Mononuclear cell (primary cell): ENCODE measurements around the gene NUFIP2. TPM values are rescaled to one million over a fixed set of nuclear protein-coding genes. Genes with fewer than 3 reads are reported as not detected.
"Not testable (repeated sequence)": the region's sequence is repeated elsewhere in the genome, so short reads cannot be mapped to it uniquely, and the experiment has no call there.

Experiments
- H3K27me3 ChIP-seq: 2 replicates; pipeline ENCODE4 v1.6.0; 2011; ENCODE audit warnings: low read length, control low read depth; ENCODE audit not compliant: insufficient read depth
- H3K4me1 ChIP-seq: 2 replicates; pipeline ENCODE4 v1.5.1; 2011; ENCODE audit warnings: mild to moderate bottlenecking, low read length, control low read depth; ENCODE audit not compliant: insufficient read depth
- H3K4me3 ChIP-seq: 2 replicates; pipeline ENCODE4 v1.5.1; 2011; ENCODE audit warnings: mild to moderate bottlenecking, low read length, moderate library complexity
- H3K9me3 ChIP-seq: 2 replicates; pipeline ENCODE4 v1.5.1; 2011; ENCODE audit warnings: low read depth, mild to moderate bottlenecking, control low read depth, low read length
- total RNA-seq: library from RNA; depleted of rRNA; stranded (reverse); fragments of >200 nt; gene quantifications from one replicate; pipeline ENCODE4 v1.2.3, GENCODE V29; 2012

The NUFIP2 gene
- total RNA-seq, 1 donor, result 99.6 TPM

- Histone ChIP-seq H3K27me3 (no peaks in the 10 kb centered on the region), H3K9me3 (no peaks in the 10 kb centered on the region), H3K4me1 (peaks cover 41% of the 10 kb centered on the region), H3K4me3 (peak overlapping the region; percentile 96)
Measured at GRCh38 chr17:29292992-29293889, 707 bp downstream of the NUFIP2 start.

DNA sequence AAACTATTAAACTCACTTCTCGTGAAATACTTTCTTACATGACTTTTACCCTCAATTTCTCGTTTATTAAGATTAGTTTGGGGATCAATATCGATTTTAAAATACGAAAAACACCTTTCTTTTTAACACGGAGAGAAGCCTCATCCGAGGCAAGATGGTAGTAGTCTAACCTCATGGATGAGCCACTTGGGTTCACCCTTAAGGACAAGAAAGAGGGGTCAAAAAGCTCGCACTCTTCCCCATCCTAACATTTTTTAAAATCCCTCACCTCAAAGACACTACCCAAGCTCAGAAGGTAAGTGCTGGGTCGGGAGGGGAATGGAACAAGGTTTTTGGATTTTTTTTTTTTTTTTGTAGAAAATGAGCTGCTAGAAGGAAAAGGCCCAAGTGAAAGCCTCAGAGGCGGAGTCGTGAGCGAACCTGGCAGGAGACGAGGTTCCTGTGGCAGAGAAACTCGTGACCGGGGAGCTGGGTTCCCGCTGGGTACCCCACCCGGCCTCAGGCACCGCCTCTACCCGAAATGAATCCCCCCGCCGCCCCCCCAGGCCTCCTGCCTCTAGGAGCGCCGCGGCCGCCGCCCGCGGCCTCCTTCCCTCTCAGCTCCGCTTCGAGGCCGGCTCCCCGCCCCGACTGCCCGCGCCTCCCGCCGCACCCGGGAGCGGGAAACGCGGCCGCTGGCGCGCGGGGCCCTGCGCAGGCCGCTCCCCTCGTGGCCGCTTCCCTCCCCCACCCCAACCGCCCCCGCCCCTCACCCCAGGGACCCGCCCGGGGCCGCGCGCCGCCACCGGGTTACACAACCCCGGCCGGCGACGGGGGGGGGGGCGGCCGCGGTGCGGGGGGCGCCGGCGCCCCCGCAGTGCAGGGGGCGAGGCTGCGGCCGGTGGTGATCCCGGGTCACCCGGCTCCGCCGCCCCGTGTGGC lies 1.6 kb downstream of the NUFIP2 start:
- H3K4me3 ChIP-seq, result peak overlapping the region; percentile 96
- H3K4me1 ChIP-seq, result peaks cover 45% of the 10 kb centered on the region

GRCh38 chr17:29291163-29291752 lies 2.7 kb downstream of the NUFIP2 start:
- H3K4me3 ChIP-seq, result peak overlapping the region; percentile 96
- peaks cover 55% of the 10 kb centered on the region for H3K4me1 ChIP-seq

More for the DNA sequence above, 1.6 kb downstream of the NUFIP2 start:
- no peaks in the 10 kb centered on the region for H3K27me3 ChIP-seq
- no peaks in the 10 kb centered on the region for H3K9me3 ChIP-seq

DNA sequence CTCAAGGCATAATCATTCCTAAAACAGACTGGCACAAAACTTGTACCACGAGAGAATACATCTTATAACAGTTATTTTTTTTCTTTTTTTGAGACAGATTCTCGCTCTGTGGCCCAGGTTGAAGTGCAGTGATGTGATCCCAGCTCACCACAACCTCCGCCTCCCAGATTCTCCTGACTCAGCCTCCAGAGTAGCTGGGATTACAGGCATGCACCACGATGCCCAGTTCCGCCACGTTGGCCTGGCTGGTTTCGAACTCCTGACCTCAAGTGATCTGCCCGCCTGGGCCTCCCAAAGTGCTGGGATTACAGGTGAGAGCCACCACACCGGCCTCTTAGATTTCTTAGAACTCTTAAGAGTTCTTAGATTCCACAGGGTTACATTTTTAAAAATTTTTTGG lies 4.1 kb downstream of the NUFIP2 start:
- H3K27me3 ChIP-seq, result no peaks in the 10 kb centered on the region
- no peak overlapping the region for H3K4me3 ChIP-seq
- no peaks in the 10 kb centered on the region for H3K9me3 ChIP-seq
- H3K4me1 ChIP-seq, result peaks cover 58% of the 10 kb centered on the region

More at GRCh38 chr17:29291163-29291752, 2.7 kb downstream of the NUFIP2 start:
- Histone ChIP-seq H3K27me3 (no peaks in the 10 kb centered on the region), H3K9me3 (no peaks in the 10 kb centered on the region)

DNA sequence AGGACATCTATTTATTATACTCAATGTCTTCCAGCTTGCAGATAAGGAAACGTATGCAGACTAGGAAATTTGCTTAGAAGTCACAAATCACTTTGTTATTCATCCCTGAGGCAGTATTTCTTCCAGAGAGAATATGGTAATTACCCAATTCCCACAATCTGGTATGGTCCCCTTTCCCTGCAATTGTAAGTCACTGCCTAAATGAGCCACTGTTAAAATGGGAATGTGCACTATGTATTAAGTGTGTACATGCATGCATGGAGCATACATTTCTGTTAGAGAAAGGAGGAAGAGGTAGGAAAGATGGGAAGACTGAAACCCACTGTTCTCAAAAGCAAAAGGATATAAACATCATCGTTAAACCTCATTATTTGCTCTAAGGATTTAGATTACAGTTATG lies 10.0 kb downstream of the NUFIP2 start:
- peaks cover 6% of the 10 kb centered on the region for H3K9me3 ChIP-seq
- H3K27me3 ChIP-seq, result no peaks in the 10 kb centered on the region
- no peak overlapping the region for H3K4me3 ChIP-seq
- H3K4me1 ChIP-seq, result peaks cover 47% of the 10 kb centered on the region

DNA sequence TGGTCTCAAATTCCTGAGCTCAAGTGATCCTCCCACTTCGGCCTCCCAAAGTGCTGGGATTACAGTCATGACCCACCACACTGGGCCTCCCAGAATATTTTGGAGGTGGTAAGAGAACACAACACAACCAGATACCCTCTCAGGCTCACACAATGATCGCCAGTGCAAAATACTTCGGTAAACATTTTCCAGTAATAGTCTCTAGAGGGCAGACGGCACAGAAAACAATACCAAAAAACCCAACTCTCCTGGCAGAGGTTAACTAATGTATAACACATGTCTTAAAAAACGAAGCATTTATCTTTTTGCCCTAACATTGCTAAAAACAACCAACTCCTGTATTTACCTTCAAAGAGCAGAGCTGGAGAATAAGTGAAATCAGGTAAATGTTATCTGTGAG lies 10.5 kb downstream of the NUFIP2 start:
- Histone ChIP-seq H3K4me1 (peaks cover 43% of the 10 kb centered on the region), H3K27me3 (no peaks in the 10 kb centered on the region), H3K9me3 (peaks cover 10% of the 10 kb centered on the region), H3K4me3 (no peak overlapping the region)

- no peaks in the 10 kb centered on the region for H3K27me3 ChIP-seq
- H3K4me3 ChIP-seq, result no peak overlapping the region
- peaks cover 10% of the 10 kb centered on the region for H3K9me3 ChIP-seq
- H3K4me1 ChIP-seq, result peaks cover 35% of the 10 kb centered on the region
Measured at GRCh38 chr17:29279397-29280070, 14.4 kb downstream of the NUFIP2 start.

DNA sequence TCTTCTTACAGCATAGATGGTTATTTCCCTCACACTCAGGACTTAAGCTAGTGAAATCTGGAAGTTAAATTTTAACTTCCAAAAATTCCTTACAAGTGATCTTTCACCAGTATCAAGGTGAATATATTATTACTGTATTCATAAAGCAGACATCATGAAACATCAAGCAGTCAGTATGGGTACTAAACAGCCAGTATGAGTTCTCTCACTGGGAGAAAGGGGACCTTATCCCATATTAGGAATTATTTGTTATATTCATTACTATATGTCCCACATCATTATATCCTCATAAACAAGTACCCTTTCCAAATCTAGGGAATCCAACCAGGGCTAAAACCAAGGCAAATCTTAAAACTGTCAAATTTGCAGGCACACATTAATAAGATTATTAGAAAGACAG lies 15.3 kb downstream of the NUFIP2 start:
- H3K4me1 ChIP-seq, result peaks cover 35% of the 10 kb centered on the region
- no peaks in the 10 kb centered on the region for H3K27me3 ChIP-seq
- peaks cover 10% of the 10 kb centered on the region for H3K9me3 ChIP-seq
- H3K4me3 ChIP-seq, result no peak overlapping the region

DNA sequence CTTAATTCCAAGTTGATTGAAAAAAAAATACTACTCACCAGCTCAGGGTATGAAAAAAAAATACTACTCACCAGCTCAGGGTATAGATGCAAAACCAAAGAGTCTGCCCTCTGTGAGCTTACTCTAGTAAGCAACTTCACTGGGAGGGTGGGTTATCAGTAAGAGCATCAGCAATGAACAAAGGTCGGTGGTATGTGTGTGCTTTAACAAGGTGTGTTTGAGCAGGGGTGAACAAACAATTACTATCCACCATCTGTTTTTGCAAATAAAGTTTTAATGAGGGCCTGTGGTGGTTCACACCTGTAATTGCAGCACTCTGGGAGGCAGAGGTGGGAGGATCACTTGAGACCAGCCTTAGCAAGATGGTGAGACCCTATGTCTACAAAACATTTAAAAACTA lies 20.0 kb downstream of the NUFIP2 start:
- Histone ChIP-seq H3K4me1 (peaks cover 18% of the 10 kb centered on the region), H3K27me3 (no peaks in the 10 kb centered on the region), H3K9me3 (peaks cover 4% of the 10 kb centered on the region), H3K4me3 (no peak overlapping the region)

- peaks cover 11% of the 10 kb centered on the region for H3K4me1 ChIP-seq
- not testable (repeated sequence) for H3K9me3 ChIP-seq, H3K27me3 ChIP-seq, H3K4me3 ChIP-seq
Measured at GRCh38 chr17:29271980-29272379, 22.0 kb downstream of the NUFIP2 start.

DNA sequence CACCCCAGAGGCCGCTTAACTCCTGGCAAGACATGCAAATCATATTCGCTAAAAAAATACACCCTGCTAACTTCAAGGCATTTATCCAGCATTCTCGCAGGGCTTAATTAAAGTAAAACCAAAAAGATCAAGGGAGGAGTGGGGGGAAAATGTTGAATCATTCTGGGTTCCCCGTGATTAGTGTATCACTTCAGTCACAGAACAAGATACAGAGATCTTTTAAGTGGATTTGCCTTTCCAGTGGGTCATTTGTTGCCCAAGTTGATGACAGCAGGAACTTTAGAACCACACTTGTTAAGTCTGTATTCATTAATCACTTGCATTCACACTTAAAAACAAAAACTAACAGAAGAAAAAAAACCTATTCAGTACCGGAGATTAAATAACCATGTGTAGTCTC lies 30.0 kb downstream of the NUFIP2 start:
- Histone ChIP-seq H3K4me1 (peaks cover 6% of the 10 kb centered on the region), H3K4me3 (no peak overlapping the region), H3K27me3 (no peaks in the 10 kb centered on the region), H3K9me3 (no peaks in the 10 kb centered on the region)

- Histone ChIP-seq H3K9me3 (no peaks in the 10 kb centered on the region), H3K4me1 (peaks cover 30% of the 10 kb centered on the region), H3K27me3 (no peaks in the 10 kb centered on the region), H3K4me3 (no peak overlapping the region)
Measured at GRCh38 chr17:29257756-29258155, 36.2 kb downstream of the NUFIP2 start.

DNA sequence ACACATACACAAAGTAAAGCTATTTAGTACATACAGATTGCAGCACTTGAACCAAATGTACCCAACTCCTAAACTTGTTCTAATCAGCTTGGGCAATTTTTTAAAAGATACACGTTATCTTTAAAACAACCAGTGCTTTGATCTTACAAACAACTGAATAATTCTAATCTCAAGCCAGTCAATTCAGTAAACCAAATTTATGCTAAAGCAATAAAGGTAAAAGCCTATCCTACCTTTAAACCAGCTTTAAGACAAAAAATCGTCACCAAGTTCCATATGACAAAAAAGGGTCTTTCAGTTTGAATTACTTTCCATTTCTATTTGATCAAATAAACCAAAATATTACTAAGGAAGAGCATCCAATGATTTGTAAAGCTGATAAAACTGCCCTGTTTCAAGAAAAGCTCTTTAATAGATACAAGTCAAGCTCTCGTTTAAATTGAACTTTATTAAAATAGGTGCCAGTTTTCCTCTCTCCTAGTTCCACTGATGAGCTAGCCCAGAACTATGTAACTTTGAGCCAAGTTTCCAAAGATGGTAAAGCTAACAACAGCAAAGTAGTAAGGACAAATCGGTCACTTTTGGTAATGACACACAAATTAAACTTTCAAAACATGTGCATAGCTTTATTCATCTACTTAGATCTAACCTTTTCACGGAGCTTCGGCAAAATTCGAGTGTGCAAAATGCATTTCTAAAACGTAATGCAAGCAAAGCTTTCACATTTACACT lies 37.0 kb downstream of the NUFIP2 start:
- peaks cover 30% of the 10 kb centered on the region for H3K4me1 ChIP-seq
- H3K4me3 ChIP-seq, result no peak overlapping the region
- no peaks in the 10 kb centered on the region for H3K9me3 ChIP-seq
- H3K27me3 ChIP-seq, result no peaks in the 10 kb centered on the region

DNA sequence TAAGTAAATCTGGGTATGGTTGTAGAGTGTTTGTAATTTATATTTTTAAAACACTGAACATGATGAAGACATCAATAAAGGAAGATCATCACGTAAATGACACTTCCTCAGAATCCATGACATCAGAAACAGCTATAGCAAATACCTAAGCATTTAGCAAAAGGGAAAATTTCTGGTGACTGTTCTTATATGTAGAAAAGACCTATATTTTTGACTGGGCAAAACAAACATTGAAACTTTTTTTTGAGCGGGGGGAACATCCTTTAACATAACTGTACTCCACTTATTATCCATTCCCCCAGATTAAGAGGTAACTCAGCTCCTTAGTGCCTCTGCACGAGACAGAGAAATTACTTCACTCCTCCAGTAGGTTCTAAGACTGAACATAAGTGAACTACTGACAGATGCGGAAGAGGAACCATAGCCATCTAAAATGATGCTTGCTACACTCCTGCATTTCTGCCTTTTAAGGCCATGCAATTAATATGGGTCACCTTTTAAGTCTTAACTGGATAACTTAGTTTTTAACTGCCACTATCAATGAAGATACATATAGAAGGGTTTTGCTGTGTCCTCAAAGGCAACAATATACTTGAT lies 37.9 kb downstream of the NUFIP2 start:
- Histone ChIP-seq H3K4me1 (peaks cover 30% of the 10 kb centered on the region), H3K4me3 (no peak overlapping the region), H3K9me3 (no peaks in the 10 kb centered on the region), H3K27me3 (no peaks in the 10 kb centered on the region)
